NCI-H1105 treated with DMSO at 0.1 percent for 48 hours (cell line): ENCODE measurements around the gene BRPF3.

Source experiments
- DNase-seq: peaks from one replicate; lab custom pipeline; 2025; lab: John Stamatoyannopoulos, UW

BRPF3 gene

GRCh38 chr6:36269834-36270705, 73.5 kb downstream of the BRPF3 start, which contains the start of gene PNPLA1:
Gene PNPLA1, plus strand, starts transcription at chr6:36270060. Its CDS starts 400 bp downstream, at chr6:36270460.
- DNase-seq: no peak

- DNase-seq: no peak
Measured at GRCh38 chr6:36272234-36272633, 75.7 kb downstream of the BRPF3 start.

GRCh38 chr6:36273067-36273466, 76.5 kb downstream of the BRPF3 start:
- DNase-seq: no peak

- no peak for DNase-seq
Measured at GRCh38 chr6:36273802-36274514, 77.4 kb downstream of the BRPF3 start.

GRCh38 chr6:36276581-36277536, 80.3 kb downstream of the BRPF3 start:
- DNase-seq: no peak

- DNase-seq: no peak
Measured at GRCh38 chr6:36277946-36278470, 81.5 kb downstream of the BRPF3 start.

GRCh38 chr6:36280467-36280866, 83.9 kb downstream of the BRPF3 start:
- DNase-seq: no peak

- DNase-seq: no peak
Measured at GRCh38 chr6:36280983-36281382, 84.4 kb downstream of the BRPF3 start.
